ENCODE measurements around the gene DEFB128.

Gene DEFB128

GRCh38 chr20:145877-146276 is 43.6 kb downstream of the DEFB128 start:
- DNase-seq: peak; percentile 42

- no peak for DNase-seq
These were observed 47.2 kb downstream of the DEFB128 start, which contains the start of gene DEFB126 for GRCh38 chr20:142290-142689. Gene DEFB126 (plus strand): TSS chr20:142590. CDS start chr20:142629, 39 bp downstream.

All from NCI-H526 treated with DMSO at 0.1 percent for 48 hours (cell line).